WTC11 (cell line): Measurements from ENCODE around the gene CLEC2B. TPM values are rescaled to one million over a fixed set of nuclear protein-coding genes. Genes with fewer than 3 reads are reported as not detected.

Source experiments
- ATAC-seq: fragments of 200-7000 bp; cut with Tn5 transposase; 2 replicates; pipeline ENCODE4 v1.10.0; 2021; ENCODE audit warnings: mild to moderate bottlenecking, moderate library complexity
- CTCF ChIA-PET: fragments of 300-600 bp; sonication (Branson Sonifier 250); formaldehyde crosslinking; loops from one replicate; lab custom pipeline; 2021; ENCODE audit warnings: antibody characterized with exemption; lab: Charles Lee
- POLR2A ChIA-PET: fragments of 350-600 bp; sonication (Branson Sonifier 250); formaldehyde crosslinking; loops from one replicate; lab custom pipeline; 2021; ENCODE audit warnings: antibody characterized with exemption; lab: Charles Lee
- DNase-seq: peaks from one replicate; pipeline ENCODE4 v3.0.0; 2021; ENCODE audit warnings: low spot score
- H3K27ac Mint-ChIP-seq: 2 replicates; pipeline ENCODE4 v1.8.0; 2021; ENCODE audit warnings: mixed read lengths
- H3K27me3 Mint-ChIP-seq: 2 replicates; pipeline ENCODE4 v1.8.0; 2021; ENCODE audit warnings: low read depth, mild to moderate bottlenecking, moderate library complexity, mixed read lengths
- H3K36me3 Mint-ChIP-seq: 2 replicates; pipeline ENCODE4 v1.8.0; 2021; ENCODE audit warnings: mixed read lengths
- H3K4me1 Mint-ChIP-seq: 2 replicates; pipeline ENCODE4 v1.8.0; 2022; ENCODE audit warnings: mixed read lengths
- H3K4me3 Mint-ChIP-seq: 2 replicates; pipeline ENCODE4 v1.8.0; 2021; ENCODE audit warnings: mild to moderate bottlenecking, moderate library complexity, mixed read lengths
- H3K9me3 Mint-ChIP-seq: 2 replicates; pipeline ENCODE4 v1.8.0; 2021; ENCODE audit warnings: mixed read lengths
- ARID4B ChIP-seq: sonication (generic); formaldehyde crosslinking; IDR thresholded peaks from 2 replicates; pipeline ENCODE4 v1.8.0; 2023; ENCODE audit warnings: missing genetic modification reagents, mild to moderate bottlenecking, borderline replicate concordance
- ATF3 ChIP-seq: sonication (generic); formaldehyde crosslinking; conservative IDR thresholded peaks from 2 replicates; pipeline ENCODE4 v1.8.1; 2022; ENCODE audit warnings: mild to moderate bottlenecking, missing genetic modification reagents
- CBFB ChIP-seq: sonication (generic); formaldehyde crosslinking; IDR thresholded peaks from 2 replicates; pipeline ENCODE4 v1.8.1; 2022; ENCODE audit warnings: mild to moderate bottlenecking, low read depth, missing genetic modification reagents
- CTCF ChIP-seq: fragments of 200-600 bp; IDR thresholded peaks from 2 replicates; pipeline ENCODE4 v1.8.0; 2022; ENCODE audit warnings: antibody characterized with exemption
- EMX1 ChIP-seq: fragments of 250-450 bp; sonication (Bioruptor Pico); IDR thresholded peaks from 2 replicates; pipeline ENCODE4 v1.8.0; 2021; ENCODE audit warnings: mild to moderate bottlenecking
- ETV6 ChIP-seq: sonication (generic); formaldehyde crosslinking; IDR thresholded peaks from 2 replicates; pipeline ENCODE4 v1.8.1; 2022; ENCODE audit warnings: mild to moderate bottlenecking, missing genetic modification reagents
- FOXJ3 ChIP-seq: sonication (generic); formaldehyde crosslinking; IDR thresholded peaks from 2 replicates; pipeline ENCODE4 v1.9.0; 2021; ENCODE audit warnings: missing genetic modification reagents, mild to moderate bottlenecking, borderline replicate concordance
- FOXP1 ChIP-seq: sonication (generic); formaldehyde crosslinking; IDR thresholded peaks from 2 replicates; pipeline ENCODE4 v1.8.0; 2022; ENCODE audit warnings: missing genetic modification reagents, mild to moderate bottlenecking, moderate library complexity, borderline replicate concordance
- JUN ChIP-seq: sonication (generic); formaldehyde crosslinking; IDR thresholded peaks from 2 replicates; pipeline ENCODE4 v1.8.0; 2023; ENCODE audit warnings: mild to moderate bottlenecking, missing genetic modification reagents
- KAT7 ChIP-seq: sonication (generic); formaldehyde crosslinking; IDR thresholded peaks from 2 replicates; pipeline ENCODE4 v1.8.1; 2023; ENCODE audit warnings: missing genetic modification reagents, mild to moderate bottlenecking, borderline replicate concordance
- MXD4 ChIP-seq: fragments of 250-450 bp; sonication (Bioruptor Pico); IDR thresholded peaks from 2 replicates; pipeline ENCODE4 v1.8.0; 2021; ENCODE audit warnings: mild to moderate bottlenecking, moderate library complexity, borderline replicate concordance
- MYBL2 ChIP-seq: sonication (generic); formaldehyde crosslinking; IDR thresholded peaks from 2 replicates; pipeline ENCODE4 v1.8.1; 2023; ENCODE audit warnings: mild to moderate bottlenecking, moderate library complexity, missing genetic modification reagents
- NFYB ChIP-seq: sonication (generic); formaldehyde crosslinking; conservative IDR thresholded peaks from 2 replicates; pipeline ENCODE4 v1.8.0; 2022; ENCODE audit warnings: low read depth, missing genetic modification reagents
- SMAD3 ChIP-seq: sonication (generic); formaldehyde crosslinking; IDR thresholded peaks from 2 replicates; pipeline ENCODE4 v1.8.0; 2022; ENCODE audit warnings: missing genetic modification reagents, mild to moderate bottlenecking, borderline replicate concordance
- STAT6 ChIP-seq: sonication (generic); formaldehyde crosslinking; conservative IDR thresholded peaks from 2 replicates; pipeline ENCODE4 v1.8.1; 2023; ENCODE audit warnings: mild to moderate bottlenecking, low read depth, missing genetic modification reagents, moderate library complexity
- ZBTB43 ChIP-seq: sonication (generic); formaldehyde crosslinking; IDR thresholded peaks from 2 replicates; pipeline ENCODE4 v1.8.1; 2023; ENCODE audit warnings: mild to moderate bottlenecking, missing genetic modification reagents
- ZNF121 ChIP-seq: sonication (generic); formaldehyde crosslinking; IDR thresholded peaks from 2 replicates; pipeline ENCODE4 v1.8.0; 2023; ENCODE audit warnings: missing genetic modification reagents
- ZNF232 ChIP-seq: sonication (generic); formaldehyde crosslinking; IDR thresholded peaks from 2 replicates; pipeline ENCODE4 v1.8.0; 2022; ENCODE audit warnings: mild to moderate bottlenecking, missing genetic modification reagents
- ZNF263 ChIP-seq: sonication (generic); formaldehyde crosslinking; IDR thresholded peaks from 2 replicates; pipeline ENCODE4 v1.8.1; 2022; ENCODE audit warnings: low read depth, mild to moderate bottlenecking, moderate library complexity, missing genetic modification reagents
- ZNF416 ChIP-seq: fragments of 250-450 bp; sonication (Bioruptor Pico); IDR thresholded peaks from 2 replicates; pipeline ENCODE4 v1.9.0; 2021; ENCODE audit warnings: mild to moderate bottlenecking, inconsistent platforms
- ZNF423 ChIP-seq: fragments of 250-450 bp; sonication (Bioruptor Pico); IDR thresholded peaks from 2 replicates; pipeline ENCODE4 v2.1.2; 2022; ENCODE audit warnings: mild to moderate bottlenecking, moderate library complexity
- total RNA-seq: library from RNA; stranded (reverse); gene quantifications from 3 replicates; pipeline ENCODE4 v1.2.3, GENCODE V29; 2021

The CLEC2B gene
- total RNA-seq, 1 experiment from 2014 or later = 0.20 TPM

- Mint-ChIP-seq H3K9me3 (no peaks in the 10 kb centered on the region), H3K36me3 (no peaks in the 10 kb centered on the region), H3K4me3 (peak overlapping the region; percentile 53), H3K27ac (no peak overlapping the region), H3K4me1 (peaks cover 10% of the 10 kb centered on the region), H3K27me3 (peaks cover 7% of the 10 kb centered on the region)
- DNase-seq (peak; percentile 90), ATAC-seq (peak; percentile 97)
- TF ChIP-seq NFYB (CRISPR knock-in tag) (no peak), ZNF263 (CRISPR knock-in tag) (no peak), ZBTB43 (CRISPR knock-in tag) (no peak), ATF3 (CRISPR knock-in tag) (no peak), ZNF423 (no peak), MYBL2 (CRISPR knock-in tag) (no peak), FOXP1 (CRISPR knock-in tag) (no peak), JUN (no peak), EMX1 (CRISPR knock-in tag) (no peak), ZNF416 (CRISPR knock-in tag) (no peak), ARID4B (CRISPR knock-in tag) (no peak), ETV6 (CRISPR knock-in tag) (0 out of 2 replicates have a peak, but pooled peaks have one; percentile 47), SMAD3 (CRISPR knock-in tag) (no peak), CTCF (peak; percentile 81), KAT7 (CRISPR knock-in tag) (no peak)
- ChIA-PET POLR2A (interaction anchor here (0.7 kb wide), 1 partner anchor 714 kb away, joined by 3 read pairs; no protein-coding TSS in a partner anchor), CTCF (interaction anchor here (0.5 to 3.6 kb wide), 30 partner anchors 9 to 339 kb away, joined by 3 to 41 read pairs (median 4); partner anchors contain the start of gene CLEC12B)
Observed at GRCh38 chr12:9813821-9814798, 55.0 kb downstream of the CLEC2B start.

GRCh38 chr12:9811621-9812020, 57.5 kb downstream of the CLEC2B start:
- no peaks in the 10 kb centered on the region for H3K9me3 Mint-ChIP-seq
- no peak overlapping the region for H3K4me3 Mint-ChIP-seq
- H3K36me3 Mint-ChIP-seq = no peaks in the 10 kb centered on the region
- CTCF ChIA-PET = interaction anchor here (1.4 kb wide), 1 partner anchor 61 kb away, joined by 5 read pairs; no protein-coding TSS in a partner anchor
- POLR2A ChIA-PET = no interaction called here
- no peak for ATAC-seq
- no peak for DNase-seq
- H3K4me1 Mint-ChIP-seq = peaks cover 10% of the 10 kb centered on the region
- H3K27me3 Mint-ChIP-seq = no peaks in the 10 kb centered on the region; the same call in 1 of the 2 replicates
- H3K27ac Mint-ChIP-seq = no peak overlapping the region
- TF ChIP-seq MXD4 (no peak), ETV6 (CRISPR knock-in tag) (no peak), EMX1 (CRISPR knock-in tag) (no peak), STAT6 (CRISPR knock-in tag) (no peak), ZNF232 (no peak), ZBTB43 (CRISPR knock-in tag) (no peak), ZNF121 (CRISPR knock-in tag) (no peak), CBFB (no peak), FOXJ3 (CRISPR knock-in tag) (no peak)
